Fibroblast of peridontal ligament (primary cell): ENCODE data around the gene CCT5.

ENCODE experiments used
- DNase-seq: peaks from one replicate; pipeline ENCODE4 v3.0.0-alpha.2; 2010; ENCODE audit errors: extremely low read depth

CCT5 gene

DNA sequence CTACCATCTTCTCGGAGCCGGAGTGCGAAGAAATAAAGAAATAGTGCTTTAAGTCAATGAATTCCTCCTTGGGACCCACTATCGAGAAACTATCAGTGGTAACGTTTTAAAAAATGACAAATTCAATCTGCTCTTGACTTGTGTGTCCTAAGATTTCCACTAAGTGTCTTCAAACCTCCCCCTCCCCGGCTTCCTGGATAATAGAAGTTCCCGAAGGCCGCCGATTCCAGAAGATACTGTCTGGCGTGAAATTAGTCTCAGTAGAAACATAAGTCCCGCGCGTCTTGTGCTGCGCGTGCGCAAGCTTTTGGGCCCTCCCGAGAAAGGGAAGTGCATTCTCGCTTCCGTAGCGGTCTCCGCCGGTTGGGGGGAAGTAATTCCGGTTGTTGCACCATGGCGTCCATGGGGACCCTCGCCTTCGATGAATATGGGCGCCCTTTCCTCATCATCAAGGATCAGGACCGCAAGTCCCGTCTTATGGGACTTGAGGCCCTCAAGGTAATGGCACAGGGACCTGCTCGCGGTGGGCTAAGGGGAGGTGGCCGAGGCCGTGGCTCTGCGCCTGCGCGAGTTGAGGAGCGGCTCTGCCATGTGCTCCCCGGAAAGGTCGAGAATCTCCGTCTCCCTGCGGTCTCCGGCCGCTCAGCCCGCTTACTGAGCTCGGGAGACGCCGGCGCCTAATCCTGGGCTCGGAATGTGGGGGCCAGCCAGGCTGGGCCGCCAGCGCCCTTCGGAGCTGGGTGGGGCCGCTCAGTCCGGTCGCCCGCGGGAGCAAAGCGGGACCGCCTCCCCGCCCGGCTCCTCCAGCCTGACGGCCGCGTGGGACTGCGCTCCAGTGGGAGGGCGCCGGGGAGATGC is at the start of gene CCT5:
CCT5 (plus strand) TSS at position 333 of the 858 bp plus-strand sequence; CDS start at position 394, 61 bp downstream.
- peak; percentile 99 for DNase-seq

DNA sequence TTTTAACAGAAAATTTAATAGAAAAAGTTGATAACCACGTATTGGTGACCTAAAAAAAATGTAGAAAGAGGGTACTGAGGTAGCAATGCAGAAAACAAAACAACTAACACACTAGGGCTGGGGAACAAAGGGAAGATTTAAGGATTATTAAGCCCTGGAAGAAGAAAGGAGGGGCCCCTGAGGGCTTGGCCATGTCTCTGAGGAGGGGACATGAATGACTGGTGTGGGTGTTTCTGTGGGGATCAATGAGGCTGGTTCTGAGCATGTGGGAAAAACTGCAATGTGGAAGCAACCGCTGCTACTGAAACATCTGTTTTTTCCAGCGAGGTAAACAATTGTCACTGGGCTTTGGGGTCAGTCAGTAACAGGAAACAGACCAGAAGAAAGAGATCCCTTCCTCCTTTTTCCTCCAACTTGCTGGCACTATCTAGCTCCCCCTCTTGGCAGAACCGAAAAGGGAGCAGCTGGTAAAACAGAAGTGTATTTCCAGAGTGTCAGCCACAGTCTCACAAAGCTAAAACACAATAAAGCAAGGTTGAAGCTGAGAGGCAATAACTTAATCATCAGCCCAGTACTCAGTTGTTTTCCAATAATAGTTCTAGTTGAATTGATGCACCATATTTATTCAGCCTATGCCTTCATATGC is 48.7 kb upstream of the CCT5 start:
- no peak for DNase-seq

DNA sequence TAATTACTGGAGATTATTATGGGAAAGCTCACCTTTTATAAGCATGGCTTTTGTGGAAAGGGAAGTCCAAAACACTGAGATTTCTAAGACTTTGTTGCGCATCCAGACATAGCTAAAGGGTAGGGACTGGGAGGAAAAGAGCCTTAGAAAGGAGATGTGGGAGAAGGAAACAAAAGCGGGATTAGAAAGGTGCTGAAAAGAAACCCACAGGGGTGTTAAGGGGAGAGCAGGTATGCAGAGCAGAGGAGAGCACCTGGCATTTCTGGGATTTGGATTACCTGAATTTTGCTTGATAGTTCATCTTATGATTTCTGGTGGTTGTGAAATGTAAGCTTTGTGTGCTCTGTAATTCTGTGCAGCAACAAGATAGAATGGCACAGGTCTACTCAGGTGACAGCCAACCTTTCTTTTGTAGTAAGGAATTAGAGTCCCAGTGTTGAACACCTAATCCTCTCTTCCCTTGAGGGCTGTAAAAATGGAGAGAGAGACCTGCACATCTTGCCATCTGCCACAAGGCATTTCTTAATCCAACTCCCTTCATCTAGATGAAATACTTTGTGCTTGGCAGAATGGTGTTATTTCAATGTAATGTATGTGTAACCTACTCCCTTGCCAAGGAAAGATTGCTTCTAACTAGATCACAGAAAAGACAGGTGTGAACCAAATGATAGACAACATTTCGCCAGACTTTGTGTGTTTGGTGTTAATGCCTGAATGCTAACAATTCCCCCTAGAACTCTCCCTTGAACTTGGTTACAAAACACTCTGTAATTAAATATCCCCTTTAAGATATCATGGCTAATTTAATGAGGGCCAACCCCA is 47.8 kb upstream of the CCT5 start:
- no peak for DNase-seq

DNA sequence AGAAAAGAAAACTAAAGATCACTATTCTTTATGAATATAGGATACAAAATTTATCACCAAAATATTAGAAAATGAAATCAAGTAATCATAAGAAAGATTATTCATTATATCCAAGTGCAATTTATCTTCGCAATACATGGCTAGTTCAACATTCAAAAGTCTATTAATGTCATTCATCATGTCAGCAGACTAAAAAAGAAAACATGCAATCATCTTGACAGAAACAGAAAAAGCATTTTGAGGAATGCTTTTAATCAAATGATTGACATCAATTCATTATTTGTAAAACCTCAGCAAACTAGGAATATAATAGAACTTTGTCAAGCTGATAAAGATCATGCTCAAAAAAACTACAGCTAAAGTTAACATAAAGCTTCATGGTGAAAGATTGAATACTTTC is 41.1 kb upstream of the CCT5 start:
- no peak for DNase-seq

DNA sequence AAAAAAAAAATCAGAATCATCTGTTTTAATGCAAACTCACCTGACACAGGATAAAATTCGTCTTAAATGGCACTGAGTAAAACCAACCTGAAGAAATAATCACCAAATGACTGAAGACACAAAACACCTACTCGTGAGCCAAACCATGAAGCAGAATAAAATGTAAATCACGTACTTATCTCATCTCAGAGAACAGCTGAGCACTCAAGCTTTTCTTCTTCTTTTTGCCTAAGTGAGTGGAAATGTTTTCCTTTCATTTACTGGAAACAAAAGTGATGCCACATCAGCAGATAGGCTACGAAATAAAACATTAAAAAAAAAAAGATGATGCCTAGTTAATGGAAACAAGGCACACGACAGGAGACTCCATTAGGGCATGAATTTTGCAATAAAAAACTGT is 36.8 kb upstream of the CCT5 start:
- no peak for DNase-seq

DNA sequence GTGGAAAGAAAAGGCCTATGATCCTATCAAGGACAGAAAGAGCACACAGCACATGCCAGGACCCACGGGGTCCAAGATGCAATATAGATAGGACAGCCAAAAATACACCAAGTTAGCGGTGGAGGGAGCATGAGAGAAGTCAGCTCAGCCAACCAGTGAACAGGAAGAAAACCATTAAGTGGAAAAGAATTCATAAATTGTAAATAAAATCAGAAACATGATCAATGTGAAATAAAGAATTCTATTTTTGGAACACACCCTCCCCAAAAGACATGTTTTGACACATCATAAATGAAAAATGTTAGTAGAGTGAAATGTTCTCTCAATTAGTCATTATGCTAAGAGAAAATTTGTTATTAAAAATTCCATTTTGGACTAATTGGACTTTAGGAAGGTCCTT is 36.0 kb upstream of the CCT5 start:
- DNase-seq, result no peak

DNA sequence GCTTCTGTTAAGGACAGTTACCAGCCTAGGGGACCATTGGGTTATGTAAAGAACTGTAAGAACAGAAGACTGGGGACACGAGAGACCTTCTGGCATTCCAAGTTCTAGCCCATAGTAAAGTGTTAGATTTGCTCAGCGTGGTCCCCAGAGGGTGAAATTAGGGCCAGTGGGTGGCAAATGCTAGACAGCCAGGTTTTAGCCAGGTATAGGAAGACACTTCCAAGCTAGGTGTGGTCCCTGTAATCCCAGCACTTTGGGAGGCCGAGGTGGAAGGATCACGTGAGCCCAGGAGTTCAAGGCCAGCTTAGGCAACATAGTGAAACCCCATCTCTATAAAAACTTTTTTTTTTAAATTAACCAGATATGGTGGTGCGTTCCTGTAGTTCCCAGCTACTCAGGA is 34.7 kb upstream of the CCT5 start:
- DNase-seq, result no peak

DNA sequence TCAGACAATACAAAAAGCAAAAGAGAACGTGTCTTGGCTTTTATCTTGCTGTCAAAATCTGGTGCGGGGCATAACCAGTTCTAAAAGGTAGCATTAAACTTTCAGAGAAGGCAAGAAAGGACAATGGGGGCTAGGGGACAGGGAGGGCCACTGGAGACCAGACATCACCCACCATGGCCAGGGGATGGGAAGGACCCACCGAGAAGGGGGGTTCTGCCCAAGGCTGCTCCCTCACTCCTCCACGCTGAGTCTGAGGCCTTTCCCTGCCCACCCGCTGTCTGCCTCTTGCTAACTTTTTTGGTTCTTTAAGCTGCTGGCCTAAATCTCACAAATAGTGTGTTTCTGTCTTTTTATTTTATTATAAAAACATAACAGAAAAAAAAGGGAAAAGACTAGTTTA is 34.0 kb upstream of the CCT5 start:
- DNase-seq, result no peak

DNA sequence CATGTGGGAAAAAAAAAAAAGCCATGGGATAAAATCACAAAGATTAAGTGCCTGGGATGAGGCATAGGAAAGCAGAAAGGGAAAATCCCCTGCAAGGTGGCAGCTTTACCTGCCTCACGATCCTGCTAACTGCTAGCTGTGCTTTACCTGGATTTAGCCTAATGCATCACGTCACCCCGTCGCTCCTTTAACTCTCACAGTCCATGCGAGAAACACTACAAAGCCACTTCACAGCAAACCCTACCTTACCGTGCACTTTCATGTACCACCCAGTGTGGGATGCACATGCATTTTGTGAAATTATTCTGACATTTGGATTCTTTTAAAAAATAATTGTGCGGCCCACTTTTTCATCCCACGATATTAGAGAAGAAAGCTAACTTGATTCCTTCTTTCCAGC is 31.4 kb upstream of the CCT5 start:
- DNase-seq, result no peak

DNA sequence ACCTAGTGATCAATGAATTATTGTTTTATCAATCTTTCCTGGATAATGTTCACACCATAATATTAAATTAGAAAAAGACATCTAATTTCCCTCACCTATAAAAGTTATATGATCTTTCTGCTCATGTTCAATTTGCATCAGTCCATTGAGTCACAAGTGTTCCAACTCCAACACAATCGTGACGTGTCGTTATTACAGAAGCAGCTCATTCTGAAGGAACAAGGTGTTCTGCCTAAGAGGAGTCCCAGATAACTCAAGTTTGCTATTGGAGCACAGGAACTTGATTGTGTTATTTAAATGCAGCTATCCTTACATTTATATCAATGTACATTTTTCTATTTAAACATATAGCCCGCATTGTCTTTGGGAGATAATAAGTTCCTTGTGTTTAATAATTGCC is 31.0 kb upstream of the CCT5 start:
- no peak for DNase-seq

DNA sequence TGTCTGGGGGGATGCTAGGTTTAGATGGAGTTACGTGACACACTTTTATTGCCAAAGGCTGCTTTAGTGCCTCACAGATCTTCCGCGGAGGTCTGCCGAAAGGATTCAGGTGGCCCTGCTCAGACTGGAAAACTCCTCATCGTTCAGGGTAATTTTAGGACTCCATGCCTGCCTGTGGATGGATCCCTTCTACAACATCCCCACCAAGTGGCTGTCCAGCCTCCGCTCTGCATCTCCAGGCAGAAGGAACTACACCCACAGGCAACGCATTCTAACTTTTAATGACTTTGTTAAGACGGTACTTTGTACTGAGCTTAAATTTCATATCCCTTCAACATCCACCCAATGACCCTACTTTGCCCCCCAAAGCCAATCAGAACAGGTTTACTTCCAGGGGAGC is 29.8 kb upstream of the CCT5 start:
- peak; percentile 40 for DNase-seq

DNA sequence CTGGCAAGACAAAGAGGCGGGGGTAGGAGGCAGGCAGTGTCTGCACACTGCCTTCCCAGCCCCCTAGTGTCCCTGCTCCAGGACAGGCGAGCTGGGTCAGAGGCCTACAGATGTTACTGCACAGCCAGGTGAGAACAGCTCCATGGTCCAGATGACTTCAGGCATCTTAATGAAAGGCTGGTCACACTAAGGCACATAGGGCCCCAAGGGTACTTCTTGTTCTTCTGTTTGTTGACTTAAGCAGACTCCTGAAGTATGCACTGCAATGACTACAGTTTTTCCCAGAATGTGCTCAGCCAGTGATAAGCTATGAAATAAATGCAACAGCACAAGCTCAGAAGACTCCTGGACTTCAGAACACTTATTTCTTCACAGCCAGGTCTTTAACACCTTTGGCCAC is 27.8 kb upstream of the CCT5 start:
- no peak for DNase-seq

DNA sequence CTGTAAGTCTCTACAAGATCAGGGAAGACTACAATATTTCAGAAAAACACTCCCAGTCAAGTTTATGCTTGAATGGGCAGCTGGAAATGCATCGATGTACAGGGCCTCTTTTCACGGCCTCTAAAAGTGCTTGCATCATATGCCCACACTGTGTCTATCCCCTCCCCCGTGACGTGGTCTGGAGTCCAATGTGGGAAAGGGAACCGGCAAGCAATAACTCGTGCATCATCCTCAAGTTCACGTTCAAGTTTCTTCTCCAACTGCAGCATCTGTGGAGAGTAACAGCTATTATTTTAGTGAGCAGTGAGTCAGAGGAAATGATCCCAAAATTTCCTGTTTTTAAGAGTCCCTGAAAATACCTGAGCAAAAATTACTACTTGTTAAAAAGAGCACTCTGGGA is 22.7 kb upstream of the CCT5 start:
- peak; percentile 55 for DNase-seq

DNA sequence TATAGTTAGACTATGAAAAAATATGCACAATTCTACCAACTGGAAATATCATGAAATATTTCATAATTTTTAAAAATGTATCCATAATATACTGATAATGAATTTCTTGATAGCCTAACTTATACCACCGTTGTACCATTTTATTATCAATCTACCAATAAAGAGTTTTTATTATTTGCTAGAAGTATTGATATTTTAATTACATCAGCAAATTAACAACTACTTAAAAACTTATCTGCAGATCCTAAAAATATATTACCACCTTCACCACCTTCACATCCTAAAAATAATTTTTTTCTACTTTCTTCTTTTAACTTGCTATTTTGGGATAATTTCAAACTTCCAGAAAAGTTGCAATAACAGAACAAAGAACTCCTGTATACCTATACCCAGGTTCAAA is 21.8 kb upstream of the CCT5 start:
- no peak for DNase-seq

DNA sequence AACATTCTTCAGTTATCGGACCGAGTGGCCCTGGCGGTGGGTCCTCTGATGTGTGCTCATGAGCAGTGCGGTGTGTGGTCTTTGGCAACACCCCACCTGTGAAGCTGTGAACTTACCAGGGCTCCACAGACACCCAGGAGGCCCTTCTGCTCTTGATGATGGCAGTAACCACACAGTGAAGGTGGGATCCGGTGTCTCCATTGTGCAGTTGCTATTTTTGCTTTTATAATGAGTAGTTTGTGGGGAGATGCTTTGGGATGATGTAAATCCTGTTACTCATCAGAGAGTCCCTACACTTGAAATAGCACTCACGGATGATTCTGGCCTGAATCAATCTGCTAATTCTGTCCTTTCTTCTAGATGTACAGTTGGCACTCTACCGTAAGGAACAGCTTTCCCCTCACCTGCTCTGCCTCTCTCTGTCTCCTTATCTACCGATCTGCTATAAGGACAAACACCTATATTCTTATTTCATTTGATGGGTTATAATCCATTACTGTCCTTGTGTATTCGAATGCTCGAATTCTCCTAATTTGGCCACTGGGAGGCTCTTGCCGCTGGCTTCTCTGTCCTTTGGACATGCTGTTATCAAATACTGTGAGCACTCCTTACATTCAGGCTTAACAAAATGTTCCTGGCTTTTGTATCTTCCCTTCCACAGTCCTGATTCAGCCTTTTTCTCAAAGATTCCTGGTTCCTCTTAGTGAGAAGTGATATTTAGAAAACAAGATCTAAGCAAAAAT is 20.6 kb upstream of the CCT5 start:
- peak; percentile 75 for DNase-seq

DNA sequence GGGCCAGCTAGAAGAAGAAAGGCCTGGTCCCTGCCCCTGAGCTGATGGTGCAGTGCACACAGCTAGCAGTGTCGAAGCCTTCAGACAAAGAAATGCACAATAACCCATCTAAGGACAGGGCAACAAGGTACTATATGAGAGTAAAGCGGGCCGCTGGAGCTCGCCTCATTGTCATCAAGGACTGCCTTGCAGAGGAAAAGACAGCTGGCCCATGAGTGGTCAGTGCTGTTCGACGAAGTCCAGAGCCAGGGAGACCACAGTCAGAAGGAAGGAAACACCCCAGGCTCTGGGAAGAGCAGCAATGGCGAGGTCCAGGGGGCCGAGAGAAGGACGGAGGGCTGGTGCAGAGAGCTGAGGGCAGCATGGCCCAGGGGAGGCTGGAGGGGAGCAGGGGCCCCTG is 17.7 kb upstream of the CCT5 start:
- no peak for DNase-seq

DNA sequence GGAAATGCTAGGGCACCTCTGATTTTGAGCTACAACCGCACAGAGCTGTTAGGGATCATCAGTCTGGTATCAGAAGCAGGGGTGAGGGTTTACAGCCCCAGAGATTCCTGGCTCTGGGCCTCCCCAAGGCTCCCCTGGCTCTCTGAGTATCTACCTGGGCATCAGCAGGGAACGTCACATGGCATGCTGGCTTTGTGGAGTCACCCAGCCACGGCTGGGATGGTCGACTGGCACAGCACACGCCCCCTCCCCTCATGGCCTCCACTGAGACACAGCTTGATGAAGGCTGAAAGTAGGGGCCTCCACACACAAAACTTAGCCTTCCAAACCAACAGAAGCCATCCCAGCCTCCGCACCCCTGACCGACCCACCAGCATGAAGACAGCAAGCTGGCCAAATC is 17.1 kb upstream of the CCT5 start:
- no peak for DNase-seq

DNA sequence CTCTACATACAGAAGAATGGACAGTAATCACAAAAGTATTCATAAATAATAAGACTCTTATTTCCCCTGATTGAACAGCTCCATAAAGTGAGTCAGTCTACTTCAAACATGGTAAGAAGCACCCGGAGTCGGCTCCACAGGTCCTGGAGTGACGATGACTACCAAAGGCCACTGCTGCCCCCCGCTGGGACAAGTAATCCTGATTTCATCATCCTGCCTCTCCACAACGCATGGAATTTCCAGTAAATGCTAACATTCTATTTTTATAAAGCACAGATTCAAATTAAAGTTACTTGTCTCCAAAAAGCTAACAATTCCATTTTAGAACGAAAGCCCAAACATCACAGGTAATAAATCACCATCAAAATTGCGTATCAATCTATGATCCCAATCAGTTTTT is 16.6 kb upstream of the CCT5 start:
- DNase-seq, result peak; percentile 90

DNA sequence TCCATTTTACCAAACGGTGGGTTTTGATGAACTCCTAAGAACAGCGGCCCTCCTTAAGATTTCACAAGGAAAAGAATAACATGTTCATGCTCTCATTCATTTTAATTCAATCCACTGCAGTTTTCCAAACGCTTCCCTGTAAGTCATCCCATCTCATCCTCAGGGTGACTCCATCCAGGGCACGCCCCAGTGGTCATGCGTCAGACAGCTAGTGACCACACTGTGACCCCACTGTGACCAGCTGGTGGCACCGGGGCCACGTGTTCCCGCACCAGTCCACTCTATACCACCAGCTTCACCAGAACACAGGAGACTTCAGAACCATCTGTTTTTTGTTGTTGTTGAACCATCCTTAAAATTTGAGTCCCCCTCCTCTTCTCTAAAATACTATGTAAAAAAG is 14.7 kb upstream of the CCT5 start:
- no peak for DNase-seq

DNA sequence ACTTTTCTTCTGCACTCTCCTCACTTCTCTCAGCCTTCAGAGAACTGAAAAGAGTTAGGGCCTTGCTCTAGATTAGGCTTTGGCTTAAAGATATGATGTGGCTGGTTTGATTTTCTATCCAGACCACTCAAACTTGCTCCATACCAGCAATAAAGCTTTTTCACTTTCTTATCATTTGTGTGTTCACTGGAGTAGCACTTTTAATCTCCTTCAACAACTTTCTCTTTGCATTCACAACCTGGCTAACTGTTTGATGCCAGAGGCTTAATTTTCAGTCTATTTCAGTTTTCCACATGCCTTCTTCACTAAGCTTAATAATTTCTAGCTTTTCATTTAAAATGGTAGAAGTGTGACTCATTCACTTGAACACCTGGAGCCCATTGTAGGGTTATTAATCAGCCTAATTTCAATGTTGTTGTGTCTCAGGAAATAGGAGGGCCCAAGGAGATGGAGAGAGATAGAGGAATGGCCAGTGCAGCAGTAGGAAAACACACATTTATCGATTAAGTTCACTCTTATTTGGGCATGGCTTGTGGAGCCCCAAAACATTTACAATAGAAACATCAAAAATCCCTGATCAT is 6.3 kb upstream of the CCT5 start:
- no peak for DNase-seq

DNA sequence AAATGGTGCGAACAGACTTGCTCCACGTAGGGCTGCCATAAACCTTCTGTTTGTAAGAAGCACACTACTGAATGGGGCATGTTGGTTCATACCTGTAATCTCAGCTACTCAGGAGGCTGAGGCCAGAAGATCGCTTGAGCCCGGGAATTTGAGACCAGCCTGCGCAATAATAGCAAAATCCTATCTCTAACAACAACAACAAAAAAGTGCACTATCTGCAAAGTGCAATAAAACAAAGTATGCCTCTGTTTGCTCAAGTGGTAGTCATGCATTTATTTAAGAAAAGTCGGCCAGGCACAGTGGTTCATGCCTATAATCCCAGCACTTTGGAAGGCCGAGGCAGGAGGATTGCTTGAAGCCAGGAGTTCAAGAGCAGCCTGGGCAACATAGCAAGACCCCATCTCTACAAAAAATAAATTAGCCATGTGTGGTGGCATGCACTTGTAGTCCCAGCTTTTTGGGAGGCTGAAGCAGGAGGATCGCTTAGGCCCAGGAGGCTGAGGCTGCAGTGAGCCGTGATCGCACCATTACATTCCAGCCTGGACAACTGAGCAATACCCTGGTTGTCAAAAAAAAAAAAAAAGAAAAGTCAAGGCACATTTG is 5.6 kb upstream of the CCT5 start:
- no peak for DNase-seq
